ENCODE measurements around the gene LRRC34. TPM values are rescaled to one million over a fixed set of nuclear protein-coding genes. Genes with fewer than 3 reads are reported as not detected.

Gene LRRC34
- total RNA-seq, 2 donors from 2014 or later, result 4.5 to 5.1 TPM

GRCh38 chr3:169848741-169849140, 36.0 kb upstream of the LRRC34 start:
- DNase-seq (ENCODE audit: low spot score) (no peak), ATAC-seq (ENCODE audit: insufficient number of reproducible peaks, low FRiP score, low read depth) (no peak)
- Histone ChIP-seq H3K9me3 (no peaks in the 10 kb centered on the region), H3K36me3 (no peaks in the 10 kb centered on the region), H3K4me3 (no peak overlapping the region), H3K27ac (no peak overlapping the region), H3K4me1 (ENCODE audit: control insufficient read depth in 1 of 2, low read depth in 2 of 2) (no peaks in the 10 kb centered on the region), H3K27me3 (replicated peaks; ENCODE audit: insufficient read depth) (no peaks in the 10 kb centered on the region)
- TF ChIP-seq CTCF (IDR thresholded peaks at IDR 0.05), result no peak

- H3K36me3 ChIP-seq, result no peaks in the 10 kb centered on the region
- DNase-seq (ENCODE audit: low spot score) (no peak), ATAC-seq (ENCODE audit: insufficient number of reproducible peaks, low FRiP score, low read depth) (no peak)
Measured at GRCh38 chr3:169847896-169848295, 35.2 kb upstream of the LRRC34 start.

GRCh38 chr3:169846458-169847193, 33.9 kb upstream of the LRRC34 start:
- H3K27me3 ChIP-seq (replicated peaks; ENCODE audit: insufficient read depth), result no peaks in the 10 kb centered on the region
- no peak for ATAC-seq (ENCODE audit: insufficient number of reproducible peaks, low FRiP score, low read depth)
- DNase-seq (ENCODE audit: low spot score), result no peak
- no peaks in the 10 kb centered on the region for H3K4me1 ChIP-seq (ENCODE audit: control insufficient read depth in 1 of 2, low read depth in 2 of 2)
- no peak overlapping the region for H3K4me3 ChIP-seq
- no peaks in the 10 kb centered on the region for H3K36me3 ChIP-seq
- no peak overlapping the region for H3K27ac ChIP-seq
- H3K9me3 ChIP-seq, result no peaks in the 10 kb centered on the region
- TF ChIP-seq CTCF (IDR thresholded peaks at IDR 0.05), result no peak

More at GRCh38 chr3:169847896-169848295, 35.2 kb upstream of the LRRC34 start:
- TF ChIP-seq CTCF (IDR thresholded peaks at IDR 0.05), result no peak
- no peaks in the 10 kb centered on the region for H3K4me1 ChIP-seq (ENCODE audit: control insufficient read depth in 1 of 2, low read depth in 2 of 2)
- no peaks in the 10 kb centered on the region for H3K9me3 ChIP-seq
- no peak overlapping the region for H3K4me3 ChIP-seq
- H3K27ac ChIP-seq, result no peak overlapping the region
- no peaks in the 10 kb centered on the region for H3K27me3 ChIP-seq (replicated peaks; ENCODE audit: insufficient read depth)

- H3K9me3 ChIP-seq, result no peaks in the 10 kb centered on the region
- no peak for ATAC-seq (ENCODE audit: insufficient number of reproducible peaks, low FRiP score, low read depth)
- TF ChIP-seq CTCF (IDR thresholded peaks at IDR 0.05), result no peak
- no peaks in the 10 kb centered on the region for H3K4me1 ChIP-seq (ENCODE audit: control insufficient read depth in 1 of 2, low read depth in 2 of 2)
- no peaks in the 10 kb centered on the region for H3K36me3 ChIP-seq
- no peak overlapping the region for H3K4me3 ChIP-seq
- no peak for DNase-seq (ENCODE audit: low spot score)
- no peak overlapping the region for H3K27ac ChIP-seq
- H3K27me3 ChIP-seq (replicated peaks; ENCODE audit: insufficient read depth), result no peaks in the 10 kb centered on the region
Measured at GRCh38 chr3:169842960-169843359, 30.3 kb upstream of the LRRC34 start.

GRCh38 chr3:169841171-169841570, 28.5 kb upstream of the LRRC34 start:
- Histone ChIP-seq H3K36me3 (no peaks in the 10 kb centered on the region), H3K27me3 (replicated peaks; ENCODE audit: insufficient read depth) (no peaks in the 10 kb centered on the region), H3K4me1 (ENCODE audit: control insufficient read depth in 1 of 2, low read depth in 2 of 2) (no peaks in the 10 kb centered on the region), H3K9me3 (no peaks in the 10 kb centered on the region), H3K4me3 (no peak overlapping the region), H3K27ac (no peak overlapping the region)
- no peak for TF ChIP-seq CTCF (IDR thresholded peaks at IDR 0.05)
- no peak for ATAC-seq (ENCODE audit: insufficient number of reproducible peaks, low FRiP score, low read depth)
- no peak for DNase-seq (ENCODE audit: low spot score)

Measured in thoracic aorta (tissue), 2 donors.